Astrocyte (in vitro differentiated cells and primary cell): ENCODE results near the gene RPS6KA2. TPM values are rescaled to one million over a fixed set of nuclear protein-coding genes. Genes with fewer than 3 reads are reported as not detected.
"Not testable (repeated sequence)": the region's sequence is repeated elsewhere in the genome, so short reads cannot be mapped to it uniquely, and the experiment has no call there.

Experiments used
- DNase-seq: peaks from one replicate; pipeline ENCODE4 v3.0.0-alpha.2; 2010; ENCODE audit warnings: low read depth
- FAIRE-seq: peaks from 2 replicates; lab custom pipeline; 2011; peaks lifted over from hg19 to GRCh38; lab: Jason Lieb, UNC
- H2AFZ ChIP-seq: 2 replicates; pipeline ENCODE4 v1.6.0; 2012; ENCODE audit warnings: low read depth, low read length, inconsistent platforms
- H3K27ac ChIP-seq: 2 replicates; pipeline ENCODE4 v1.5.1; 2011; ENCODE audit warnings: low read depth, low read length, inconsistent platforms
- H3K27me3 ChIP-seq: 2 replicates; pipeline ENCODE4 v1.6.0; 2011; ENCODE audit warnings: low read length, inconsistent platforms; ENCODE audit not compliant: insufficient read depth
- H3K36me3 ChIP-seq: 2 replicates; pipeline ENCODE4 v1.5.1; 2011; ENCODE audit warnings: low read length, inconsistent platforms; ENCODE audit not compliant: insufficient read depth
- H3K4me1 ChIP-seq: 2 replicates; pipeline ENCODE4 v1.5.1; 2011; ENCODE audit warnings: low read length, inconsistent platforms; ENCODE audit not compliant: insufficient read depth
- H3K4me2 ChIP-seq: 2 replicates; pipeline ENCODE4 v1.6.0; 2012; ENCODE audit warnings: low read length, inconsistent platforms
- H3K4me3 ChIP-seq: 2 replicates; pipeline ENCODE4 v1.5.1; 2011; ENCODE audit warnings: low read depth, mild to moderate bottlenecking, low read length, inconsistent platforms; ENCODE audit not compliant: insufficient read depth
- H3K79me2 ChIP-seq: 2 replicates; pipeline ENCODE4 v1.6.0; 2012; ENCODE audit warnings: mild to moderate bottlenecking, low read length, inconsistent platforms; ENCODE audit not compliant: insufficient read depth
- H3K9ac ChIP-seq: 2 replicates; pipeline ENCODE4 v1.6.0; 2012; ENCODE audit warnings: mild to moderate bottlenecking, low read length, inconsistent platforms
- H3K9me3 ChIP-seq: 2 replicates; pipeline ENCODE4 v1.5.1; 2012; ENCODE audit warnings: low read depth, mild to moderate bottlenecking, low read length, inconsistent platforms; ENCODE audit not compliant: insufficient read depth
- H4K20me1 ChIP-seq: 2 replicates; pipeline ENCODE4 v1.6.0; 2012; ENCODE audit warnings: low read length, inconsistent platforms; ENCODE audit not compliant: insufficient read depth
- H3K27ac Mint-ChIP-seq: one replicate; pipeline ENCODE4 v1.8.0; 2021; ENCODE audit warnings: mild to moderate bottlenecking, mixed read lengths; ENCODE audit not compliant: unreplicated experiment
- H3K27me3 Mint-ChIP-seq: one replicate; pipeline ENCODE4 v1.8.0; 2021; ENCODE audit warnings: low read depth, mixed read lengths; ENCODE audit not compliant: unreplicated experiment
- H3K36me3 Mint-ChIP-seq: one replicate; pipeline ENCODE4 v1.8.0; 2021; ENCODE audit warnings: low read depth, mixed read lengths; ENCODE audit not compliant: unreplicated experiment
- H3K4me1 Mint-ChIP-seq: one replicate; pipeline ENCODE4 v1.8.0; 2021; ENCODE audit warnings: low read depth, mixed read lengths; ENCODE audit not compliant: unreplicated experiment
- H3K4me3 Mint-ChIP-seq: one replicate; pipeline ENCODE4 v1.8.0; 2021; ENCODE audit warnings: mild to moderate bottlenecking, moderate library complexity, mixed read lengths; ENCODE audit not compliant: unreplicated experiment
- H3K9me3 Mint-ChIP-seq: one replicate; pipeline ENCODE4 v1.8.0; 2021; ENCODE audit warnings: mild to moderate bottlenecking, mixed read lengths; ENCODE audit not compliant: unreplicated experiment
- CTCF ChIP-seq: IDR thresholded peaks from 2 replicates; pipeline ENCODE4 v1.5.1; 2011; ENCODE audit warnings: low read depth, mild to moderate bottlenecking, inconsistent platforms, low read length, moderate library complexity; ENCODE audit not compliant: insufficient read depth
- EZH2 ChIP-seq: IDR thresholded peaks from 2 replicates; pipeline ENCODE4 v1.6.1; 2012; ENCODE audit warnings: mild to moderate bottlenecking, low read length, inconsistent platforms; ENCODE audit not compliant: insufficient read depth
- total RNA-seq: library from RNA; stranded (reverse); gene quantifications from 2 replicates; pipeline ENCODE4 v1.2.1, GENCODE V29; 2021

Gene RPS6KA2
- total RNA-seq, 1 donor from 2014 or later, result 33.5 TPM

GRCh38 chr6:166400649-166401250, 226.3 kb downstream of the RPS6KA2 start:
- not testable (repeated sequence) for H3K4me3 ChIP-seq, H2AFZ ChIP-seq, H4K20me1 ChIP-seq, H3K4me1 Mint-ChIP-seq, H3K36me3 ChIP-seq, H3K4me3 Mint-ChIP-seq, H3K9ac ChIP-seq, H3K27ac Mint-ChIP-seq, H3K27me3 ChIP-seq, H3K27ac ChIP-seq, H3K4me2 ChIP-seq, H3K36me3 Mint-ChIP-seq, H3K79me2 ChIP-seq, H3K9me3 ChIP-seq, H3K9me3 Mint-ChIP-seq, H3K4me1 ChIP-seq
- H3K27me3 Mint-ChIP-seq, result peaks cover 10% of the 10 kb centered on the region
- TF ChIP-seq CTCF, result peak; percentile 61
- DNase-seq, result peak; percentile 57
- peak; percentile 63 for FAIRE-seq

GRCh38 chr6:166400181-166400580, 226.9 kb downstream of the RPS6KA2 start:
- no peak overlapping the region for H3K27ac ChIP-seq
- H2AFZ ChIP-seq, result no peak overlapping the region
- Mint-ChIP-seq H3K4me1 (peaks cover 4% of the 10 kb centered on the region), H3K36me3 (no peaks in the 10 kb centered on the region), H3K27ac (no peak overlapping the region), H3K27me3 (peaks cover 15% of the 10 kb centered on the region), H3K4me3 (no peak overlapping the region), H3K9me3 (peaks cover 5% of the 10 kb centered on the region)
- no peak for TF ChIP-seq CTCF
- TF ChIP-seq EZH2, result no peak
- no peak for DNase-seq
- no peaks in the 10 kb centered on the region for H3K36me3 ChIP-seq
- H4K20me1 ChIP-seq, result no peaks in the 10 kb centered on the region
- FAIRE-seq, result no peak
- H3K4me2 ChIP-seq, result no peak overlapping the region
- H3K27me3 ChIP-seq, result peaks cover 2% of the 10 kb centered on the region
- no peaks in the 10 kb centered on the region for H3K79me2 ChIP-seq
- H3K4me3 ChIP-seq, result no peak overlapping the region
- no peak overlapping the region for H3K9ac ChIP-seq
- peaks cover 5% of the 10 kb centered on the region for H3K9me3 ChIP-seq
- H3K4me1 ChIP-seq, result no peaks in the 10 kb centered on the region

- TF ChIP-seq EZH2, result no peak
- no peak for TF ChIP-seq CTCF
- no peak overlapping the region for H3K27ac ChIP-seq
- H3K4me3 Mint-ChIP-seq, result no peak overlapping the region
- FAIRE-seq (no peak), DNase-seq (no peak)
- peaks cover 4% of the 10 kb centered on the region for H3K4me1 Mint-ChIP-seq
- peaks cover 5% of the 10 kb centered on the region for H3K9me3 Mint-ChIP-seq
- H3K27ac Mint-ChIP-seq, result no peak overlapping the region
- no peaks in the 10 kb centered on the region for H3K4me1 ChIP-seq
- peaks cover 29% of the 10 kb centered on the region for H3K27me3 Mint-ChIP-seq
- peaks cover 6% of the 10 kb centered on the region for H3K27me3 ChIP-seq
- H4K20me1 ChIP-seq, result no peaks in the 10 kb centered on the region
- H3K4me3 ChIP-seq, result no peak overlapping the region
- H3K9me3 ChIP-seq, result peaks cover 5% of the 10 kb centered on the region
- no peak overlapping the region for H2AFZ ChIP-seq
- H3K36me3 Mint-ChIP-seq, result no peaks in the 10 kb centered on the region
- no peaks in the 10 kb centered on the region for H3K79me2 ChIP-seq
- H3K9ac ChIP-seq, result no peak overlapping the region
- H3K4me2 ChIP-seq, result no peak overlapping the region
- H3K36me3 ChIP-seq, result no peaks in the 10 kb centered on the region
Observed at GRCh38 chr6:166398348-166398747, 228.7 kb downstream of the RPS6KA2 start.
